H9 (cell line): ENCODE measurements around the gene PHYH. TPM values are rescaled to one million over a fixed set of nuclear protein-coding genes. Genes with fewer than 3 reads are reported as not detected.

Experiments used
- DNase-seq: peaks from one replicate; pipeline ENCODE4 v3.0.0-alpha.2; 2017
- H2AFZ ChIP-seq: one replicate; pipeline ENCODE4 v1.6.1; 2013; ENCODE audit warnings: mild to moderate bottlenecking, low read length, control low read depth, moderate library complexity
- H2AK5ac ChIP-seq: 2 replicates; pipeline ENCODE4 v1.6.1; 2013; ENCODE audit warnings: low read length, control low read depth, mixed read lengths; ENCODE audit not compliant: insufficient read length
- H2BK120ac ChIP-seq: one replicate; pipeline ENCODE4 v1.6.1; 2013; ENCODE audit warnings: low read depth, mild to moderate bottlenecking, low read length, control low read depth, inconsistent platforms; ENCODE audit not compliant: poor library complexity, severe bottlenecking
- H2BK12ac ChIP-seq: 2 replicates; pipeline ENCODE4 v1.6.1; 2013; ENCODE audit warnings: low read length, control low read depth, mixed read lengths, low read depth; ENCODE audit not compliant: insufficient read length
- H2BK15ac ChIP-seq: 2 replicates; pipeline ENCODE4 v1.6.1; 2013; ENCODE audit warnings: low read depth, low read length, control low read depth
- H2BK20ac ChIP-seq: one replicate; pipeline ENCODE4 v1.6.1; 2013; ENCODE audit warnings: low read depth, mild to moderate bottlenecking, low read length, control low read depth, inconsistent platforms; ENCODE audit not compliant: poor library complexity, severe bottlenecking
- H2BK5ac ChIP-seq: 2 replicates; pipeline ENCODE4 v1.6.1; 2013; ENCODE audit warnings: low read length, control low read depth, mixed read lengths; ENCODE audit not compliant: insufficient read length
- H3K14ac ChIP-seq: 2 replicates; pipeline ENCODE4 v1.6.1; 2013; ENCODE audit warnings: low read length, control low read depth; ENCODE audit not compliant: insufficient read depth
- H3K18ac ChIP-seq: 2 replicates; pipeline ENCODE4 v1.6.1; 2013; ENCODE audit warnings: low read depth, mild to moderate bottlenecking, mixed read lengths, low read length, control low read depth; ENCODE audit not compliant: insufficient read length
- H3K23ac ChIP-seq: 2 replicates; pipeline ENCODE4 v1.6.1; 2013; ENCODE audit warnings: low read length, control low read depth, mixed read lengths, low read depth; ENCODE audit not compliant: insufficient read length
- H3K23me2 ChIP-seq: 2 replicates; pipeline ENCODE4 v1.6.1; 2013; ENCODE audit warnings: low read depth, mild to moderate bottlenecking, mixed read lengths, low read length, control low read depth; ENCODE audit not compliant: insufficient read length, poor library complexity, severe bottlenecking
- H3K27ac ChIP-seq: 2 replicates; pipeline ENCODE4 v1.5.1; 2013; ENCODE audit warnings: low read length, control low read depth, mixed read lengths, low read depth; ENCODE audit not compliant: insufficient read length
- H3K27me3 ChIP-seq: 2 replicates; pipeline ENCODE4 v1.6.1; 2013; ENCODE audit warnings: low read length, control low read depth, inconsistent platforms; ENCODE audit not compliant: insufficient read depth
- H3K4ac ChIP-seq: 2 replicates; pipeline ENCODE4 v1.6.1; 2013; ENCODE audit warnings: low read depth, mild to moderate bottlenecking, control low read depth, inconsistent platforms, low read length, moderate library complexity
- H3K4me1 ChIP-seq: 2 replicates; pipeline ENCODE4 v1.6.1; 2013; ENCODE audit warnings: low read length, control low read depth, inconsistent platforms; ENCODE audit not compliant: insufficient read depth
- H3K4me2 ChIP-seq: 2 replicates; pipeline ENCODE4 v1.6.1; 2013; ENCODE audit warnings: low read length, control low read depth, mixed read lengths; ENCODE audit not compliant: insufficient read length, insufficient read depth
- H3K56ac ChIP-seq: 2 replicates; pipeline ENCODE4 v1.6.1; 2013; ENCODE audit warnings: low read depth, mild to moderate bottlenecking, mixed read lengths, low read length, control low read depth; ENCODE audit not compliant: insufficient read length
- H3K79me1 ChIP-seq: 2 replicates; pipeline ENCODE4 v1.6.1; 2013; ENCODE audit warnings: low read depth, mild to moderate bottlenecking, moderate library complexity, low read length, control low read depth, inconsistent platforms; ENCODE audit not compliant: insufficient read depth, poor library complexity, severe bottlenecking
- H3K79me2 ChIP-seq: 2 replicates; pipeline ENCODE4 v1.6.1; 2013; ENCODE audit warnings: low read length, control low read depth, inconsistent platforms; ENCODE audit not compliant: insufficient read depth
- H3K9ac ChIP-seq: 2 replicates; pipeline ENCODE4 v1.6.1; 2013; ENCODE audit warnings: low read length, control low read depth, mixed read lengths; ENCODE audit not compliant: insufficient read length; ENCODE audit errors: extremely low read depth
- H3K9me3 ChIP-seq: one replicate; pipeline ENCODE4 v1.6.1; 2013; ENCODE audit warnings: low read depth, low read length, inconsistent platforms; ENCODE audit not compliant: control insufficient read depth
- H3T11ph ChIP-seq: one replicate; pipeline ENCODE4 v1.6.1; 2013; ENCODE audit warnings: mild to moderate bottlenecking, low read length, control low read depth, inconsistent platforms
- H4K20me1 ChIP-seq: one replicate; pipeline ENCODE4 v1.6.1; 2013; ENCODE audit not compliant: control insufficient read depth, insufficient read length, insufficient read depth
- H4K5ac ChIP-seq: 2 replicates; pipeline ENCODE4 v1.6.1; 2013; ENCODE audit warnings: low read depth, mild to moderate bottlenecking, mixed read lengths, low read length, control low read depth; ENCODE audit not compliant: insufficient read length
- H4K8ac ChIP-seq: replicated peaks from 2 replicates; pipeline ENCODE4 v1.6.1; 2013; ENCODE audit warnings: low read length, control low read depth, mixed read lengths, low read depth; ENCODE audit not compliant: insufficient read length
- H4K91ac ChIP-seq: 2 replicates; pipeline ENCODE4 v1.6.1; 2013; ENCODE audit warnings: low read depth, mild to moderate bottlenecking, moderate library complexity, mixed read lengths, low read length, control low read depth; ENCODE audit not compliant: insufficient read length
- H3K27ac Mint-ChIP-seq, 3 experiments: 2 replicates in 2 of 3; 3 replicates in 1 of 3; pipeline ENCODE4 v1.8.0; 2020 to 2021; ENCODE audit warnings: mixed read lengths in 3 of 3, mild to moderate bottlenecking in 1 of 3, moderate library complexity in 1 of 3
- H3K27me3 Mint-ChIP-seq: 2 replicates; pipeline ENCODE4 v1.8.0; 2021; ENCODE audit warnings: low read depth, mild to moderate bottlenecking, moderate library complexity, mixed read lengths
- H3K36me3 Mint-ChIP-seq, 3 experiments: 2 replicates in 2 of 3; 3 replicates in 1 of 3; pipeline ENCODE4 v1.8.0; 2020 to 2021; ENCODE audit warnings: low read depth in 3 of 3, mixed read lengths in 3 of 3; ENCODE audit not compliant: insufficient read depth in 1 of 3
- H3K4me1 Mint-ChIP-seq, 2 experiments: 2 replicates each; pipeline ENCODE4 v1.8.0; 2020; ENCODE audit warnings: mixed read lengths in 2 of 2
- H3K4me3 Mint-ChIP-seq, 2 experiments: 2 replicates in 1 of 2; 3 replicates in 1 of 2; pipeline ENCODE4 v1.8.0; 2020 to 2021; ENCODE audit warnings: mild to moderate bottlenecking in 2 of 2, mixed read lengths in 2 of 2, moderate library complexity in 1 of 2
- H3K9me3 Mint-ChIP-seq, 2 experiments: 2 replicates in 1 of 2; 3 replicates in 1 of 2; pipeline ENCODE4 v1.8.0; 2020; ENCODE audit warnings: mild to moderate bottlenecking in 2 of 2, mixed read lengths in 2 of 2, moderate library complexity in 1 of 2
- CTCF ChIP-seq: fragments of 200-600 bp; sonication (generic); conservative IDR thresholded peaks from 3 replicates; pipeline ENCODE4 v1.8.0; 2021; ENCODE audit warnings: antibody characterized with exemption, mild to moderate bottlenecking
- WGBS: extraction: QIAGEN DNeasy Blood & Tissue Kit; methylation state at CpG from one replicate; pipeline ENCODE4 v1.1.7; 2013; ENCODE audit warnings: missing lambda C conversion rate, low lambda C conversion rate, mixed read lengths; ENCODE audit not compliant: insufficient read length; ENCODE audit errors: extremely low coverage; 5-methylcytosine and 5-hydroxymethylcytosine counted together
- total RNA-seq: library from RNA; stranded (reverse); gene quantifications from 2 replicates; pipeline ENCODE4 v1.2.1, GENCODE V29; 2021

The PHYH gene
- total RNA-seq, 1 experiment from 2014 or later: 21.5 TPM

GRCh38 chr10:13268310-13268709, 31.6 kb downstream of the PHYH start:
- Histone ChIP-seq H3K79me1 (no peaks in the 10 kb centered on the region), H2BK5ac (no peak overlapping the region), H3K27me3 (no peaks in the 10 kb centered on the region), H3K23me2 (no peaks in the 10 kb centered on the region), H4K20me1 (no peaks in the 10 kb centered on the region), H3K14ac (no peak overlapping the region), H4K91ac (no peak overlapping the region), H2BK120ac (no peak overlapping the region), H3K4me2 (no peak overlapping the region), H3K4me1 (peaks cover 10% of the 10 kb centered on the region; the same call in 1 of the 2 replicates), H3K9ac (no peak overlapping the region), H3K4ac (no peak overlapping the region), H3K56ac (no peak overlapping the region), H3K23ac (no peak overlapping the region), H3K18ac (no peak overlapping the region), H2BK15ac (no peak overlapping the region), H3T11ph (no peak overlapping the region), H3K27ac (no peak overlapping the region), H2AK5ac (no peak overlapping the region), H2BK20ac (no peak overlapping the region), H4K8ac (no peak overlapping the region), H2BK12ac (no peak overlapping the region), H2AFZ (no peak overlapping the region), H3K79me2 (no peaks in the 10 kb centered on the region), H4K5ac (no peak overlapping the region), H3K9me3 (no peaks in the 10 kb centered on the region)
- peak overlapping the region in 1 of 3 experiments; percentile 59; a peak in 2 of 7 replicates for H3K27ac Mint-ChIP-seq
- H3K27me3 Mint-ChIP-seq: peaks cover 1% of the 10 kb centered on the region; the same call in 1 of the 2 replicates
- no peaks in the 10 kb centered on the region for H3K36me3 Mint-ChIP-seq
- no CpG with 5 or more reads among the region's 4 CpGs for WGBS
- no peak for TF ChIP-seq CTCF
- H3K4me3 Mint-ChIP-seq: no peak overlapping the region
- peaks cover 25 to 36% of the 10 kb centered on the region in 2 experiments for H3K4me1 Mint-ChIP-seq
- DNase-seq: no peak
- no peaks in the 10 kb centered on the region for H3K9me3 Mint-ChIP-seq
